GM10248 (cell line): Measurements from ENCODE around the gene HSD17B4.
"Not testable (repeated sequence)": the region's sequence is repeated elsewhere in the genome, so short reads cannot be mapped to it uniquely, and the experiment has no call there.

Experiments used
- CTCF ChIA-PET: fragments of 300-600 bp; sonication (Branson Sonifier 250); formaldehyde crosslinking; extraction: SDS; loops from one replicate; lab custom pipeline; 2021; ENCODE audit warnings: antibody characterized with exemption; lab: Yijun Ruan, JAX
- POLR2A ChIA-PET: fragments of 350-650 bp; sonication (Branson Sonifier 250); formaldehyde crosslinking; extraction: SDS; loops from one replicate; lab custom pipeline; 2020; ENCODE audit warnings: antibody characterized with exemption; lab: Yijun Ruan, JAX
- DNase-seq: peaks from one replicate; pipeline ENCODE4 v3.0.0; 2012; ENCODE audit errors: extremely low spot score
- CTCF ChIP-seq: IDR thresholded peaks from 2 replicates; pipeline ENCODE4 v1.5.1; 2012; ENCODE audit warnings: mild to moderate bottlenecking, low read depth; ENCODE audit errors: extremely low read depth, missing control alignments, control extremely low read depth

Gene HSD17B4

GRCh38 chr5:119417891-119418605, 34.2 kb upstream of the HSD17B4 start:
- DNase-seq, result no peak
- ChIA-PET POLR2A (interaction anchor here (0.6 kb wide), 1 partner anchor 54 kb away, joined by 3 read pairs; no protein-coding TSS in a partner anchor), CTCF (interaction anchor here (0.8 to 4.0 kb wide), 9 partner anchors 8 to 430 kb away, joined by 3 to 21 read pairs (median 4); partner anchors contain the start of gene DTWD2)
- no peak for TF ChIP-seq CTCF

DNA sequence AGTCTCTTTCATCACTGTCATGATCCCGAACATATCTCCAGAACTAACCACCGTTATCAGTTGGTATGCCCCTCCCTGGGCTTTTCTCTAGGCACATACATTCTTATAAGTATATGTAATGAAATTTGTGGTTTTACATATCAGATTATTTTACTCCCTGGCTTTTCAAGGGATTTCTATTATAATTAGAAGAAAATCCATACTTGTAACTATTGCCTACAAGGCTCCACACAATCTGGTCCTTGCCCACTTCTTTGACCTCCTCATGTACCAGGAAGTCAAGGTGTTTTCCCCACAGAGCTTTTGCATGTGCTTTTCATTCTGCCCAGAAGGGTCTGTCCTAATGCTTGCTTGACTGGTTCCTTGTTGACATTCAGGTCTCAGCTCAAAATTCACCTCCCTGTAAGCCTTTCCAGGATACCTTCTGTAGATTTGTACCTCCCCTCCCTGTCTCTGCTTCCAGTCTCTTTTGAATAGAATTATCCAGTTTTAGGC, 33.6 kb upstream of the HSD17B4 start:
- POLR2A ChIA-PET, result interaction anchor here (0.6 kb wide), 1 partner anchor 54 kb away, joined by 3 read pairs; no protein-coding TSS in a partner anchor
- no peak for DNase-seq
- CTCF ChIA-PET, result interaction anchor here (0.9 to 4.0 kb wide), 8 partner anchors 9 to 431 kb away, joined by 3 to 21 read pairs (median 4); partner anchors contain the start of gene DTWD2
- no peak for TF ChIP-seq CTCF

DNA sequence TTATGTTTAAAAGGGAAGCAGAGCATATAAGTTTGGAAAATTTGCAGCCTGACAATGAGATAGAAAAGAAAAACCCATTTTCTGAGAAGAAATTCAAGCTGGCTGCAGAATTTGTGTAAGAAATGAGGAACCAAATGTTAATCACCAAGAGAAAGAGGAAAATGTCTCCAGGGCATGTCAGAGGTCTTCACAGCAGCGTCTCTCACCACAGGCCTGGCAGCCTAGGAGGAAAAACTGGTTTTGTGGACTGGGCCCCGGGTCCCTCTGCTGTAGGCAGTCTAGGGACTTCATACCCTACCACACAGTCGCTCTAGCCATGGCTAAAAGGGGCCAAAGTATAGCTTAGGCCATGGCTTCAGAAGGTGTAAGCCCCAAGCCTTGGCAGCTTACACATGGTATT, 32.1 kb upstream of the HSD17B4 start:
- POLR2A ChIA-PET, result no interaction called here
- CTCF ChIA-PET, result interaction anchor here (1.1 to 5.7 kb wide), 2 partner anchors 9 to 14 kb away, joined by 3 to 60 read pairs; no protein-coding TSS in a partner anchor
- no peak for TF ChIP-seq CTCF
- DNase-seq, result no peak

DNA sequence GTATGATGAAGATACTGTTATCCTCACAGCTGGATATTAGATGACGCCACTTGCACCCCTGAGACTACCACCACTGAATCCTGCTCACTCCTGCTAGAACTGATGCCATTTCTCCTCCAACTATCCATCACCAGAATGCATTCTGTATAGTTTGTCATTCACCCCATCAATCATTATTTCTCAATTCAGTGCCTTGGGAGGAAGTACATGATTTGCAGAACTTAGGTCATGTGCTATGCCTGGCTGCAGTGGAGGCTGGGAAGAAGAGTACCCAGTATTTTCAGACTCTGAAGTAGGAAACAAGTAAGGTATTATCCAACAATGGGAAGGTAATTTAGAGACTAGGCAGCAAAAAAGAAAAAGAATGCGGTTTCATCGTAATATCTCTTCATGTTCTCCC, 26.2 kb upstream of the HSD17B4 start:
- ChIA-PET CTCF (interaction anchor here (1.2 to 5.4 kb wide), 4 partner anchors 9 to 111 kb away, joined by 3 to 31 read pairs (median 7); no protein-coding TSS in a partner anchor), POLR2A (no interaction called here)
- TF ChIP-seq CTCF, result no peak
- DNase-seq, result no peak

GRCh38 chr5:119427060-119427459, 25.2 kb upstream of the HSD17B4 start:
- ChIA-PET POLR2A (no interaction called here), CTCF (interaction anchor here (1.2 to 5.4 kb wide), 3 partner anchors 8 to 440 kb away, joined by 3 to 31 read pairs (median 10); no protein-coding TSS in a partner anchor)
- DNase-seq, result no peak
- no peak for TF ChIP-seq CTCF

DNA sequence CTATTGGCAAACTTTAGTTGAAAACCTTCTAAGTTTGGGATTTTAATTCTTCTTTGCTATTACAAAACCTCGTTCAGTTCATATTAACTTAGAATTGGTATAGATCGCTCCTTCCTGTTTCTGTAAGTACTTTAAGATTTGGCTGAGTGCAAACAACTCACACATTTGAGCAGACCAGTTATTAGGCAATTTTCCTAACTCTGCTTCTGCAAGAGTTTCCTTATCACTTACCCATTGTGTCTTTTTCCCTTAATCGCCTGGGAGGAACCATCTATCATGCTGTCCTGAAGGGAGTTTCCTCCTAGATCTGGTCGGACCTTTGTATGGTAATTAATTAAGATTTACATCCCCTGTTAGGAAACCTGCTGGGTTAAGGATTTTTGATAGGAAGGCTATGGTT, 24.7 kb upstream of the HSD17B4 start:
- CTCF ChIA-PET, result interaction anchor here (1.2 kb wide), 1 partner anchor 440 kb away, joined by 3 read pairs; no protein-coding TSS in a partner anchor
- DNase-seq, POLR2A ChIA-PET: not testable (repeated sequence)

DNA sequence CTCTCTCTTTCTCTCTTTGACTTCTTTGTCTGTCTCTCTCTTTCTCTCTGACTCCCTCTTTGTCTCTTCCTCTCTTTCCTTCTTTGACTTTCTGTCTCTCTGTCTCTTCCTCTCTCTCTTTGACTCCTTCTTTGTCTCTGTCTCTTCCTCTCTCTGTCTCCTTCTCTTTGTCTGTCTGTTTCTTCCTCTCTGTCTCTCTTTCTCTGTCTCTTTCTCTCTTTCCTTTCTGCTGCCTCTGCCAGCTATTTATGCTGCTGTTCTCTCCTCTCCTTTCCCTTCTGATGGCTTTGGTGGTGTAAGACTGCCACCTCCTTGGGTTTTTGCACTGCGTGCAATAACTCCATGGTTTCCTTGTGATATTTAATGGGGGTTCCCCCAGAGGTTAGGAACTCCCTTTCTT, 24.1 kb upstream of the HSD17B4 start:
- CTCF ChIA-PET, POLR2A ChIA-PET, DNase-seq: not testable (repeated sequence)

- DNase-seq, CTCF ChIA-PET, POLR2A ChIA-PET: not testable (repeated sequence)
Observed at GRCh38 chr5:119428574-119428973, 23.7 kb upstream of the HSD17B4 start.

DNA sequence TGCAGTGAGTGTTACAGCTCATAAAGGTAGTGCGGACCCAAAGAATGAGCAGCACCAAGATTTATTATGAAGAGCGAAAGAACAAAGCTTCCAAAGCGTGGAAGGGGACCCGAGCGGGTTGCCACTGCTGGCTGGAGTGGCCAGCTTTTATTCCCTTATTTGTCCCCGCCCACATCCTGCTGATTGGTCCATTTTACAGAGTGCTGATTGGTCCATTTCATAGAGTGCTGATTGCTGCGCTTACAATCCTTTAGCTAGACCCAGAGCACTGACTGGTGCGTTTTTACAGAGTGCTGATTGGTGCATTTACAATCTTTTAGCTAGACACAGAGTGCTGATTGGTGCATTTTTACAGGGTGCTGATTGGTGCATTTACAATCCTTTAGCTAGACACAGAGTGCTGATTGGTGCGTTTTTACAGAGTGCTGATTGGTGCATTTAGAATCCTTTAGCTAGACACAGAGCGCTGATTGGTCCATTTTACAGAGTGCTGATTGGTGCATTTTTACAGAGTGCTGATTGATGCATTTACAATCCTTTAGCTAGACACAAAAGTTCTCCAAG, 19.5 kb upstream of the HSD17B4 start:
- DNase-seq, POLR2A ChIA-PET: not testable (repeated sequence)
- CTCF ChIA-PET, result interaction anchor here (1.1 to 3.9 kb wide), 9 partner anchors 9 to 450 kb away, joined by 3 to 41 read pairs (median 4); partner anchors contain the start of gene DTWD2
